NCI-H69 (cell line): Measurements from ENCODE around the gene PUM1.

ENCODE experiments used
- DNase-seq: peaks from one replicate; lab custom pipeline; 2025; lab: John Stamatoyannopoulos, UW

Gene PUM1

DNA sequence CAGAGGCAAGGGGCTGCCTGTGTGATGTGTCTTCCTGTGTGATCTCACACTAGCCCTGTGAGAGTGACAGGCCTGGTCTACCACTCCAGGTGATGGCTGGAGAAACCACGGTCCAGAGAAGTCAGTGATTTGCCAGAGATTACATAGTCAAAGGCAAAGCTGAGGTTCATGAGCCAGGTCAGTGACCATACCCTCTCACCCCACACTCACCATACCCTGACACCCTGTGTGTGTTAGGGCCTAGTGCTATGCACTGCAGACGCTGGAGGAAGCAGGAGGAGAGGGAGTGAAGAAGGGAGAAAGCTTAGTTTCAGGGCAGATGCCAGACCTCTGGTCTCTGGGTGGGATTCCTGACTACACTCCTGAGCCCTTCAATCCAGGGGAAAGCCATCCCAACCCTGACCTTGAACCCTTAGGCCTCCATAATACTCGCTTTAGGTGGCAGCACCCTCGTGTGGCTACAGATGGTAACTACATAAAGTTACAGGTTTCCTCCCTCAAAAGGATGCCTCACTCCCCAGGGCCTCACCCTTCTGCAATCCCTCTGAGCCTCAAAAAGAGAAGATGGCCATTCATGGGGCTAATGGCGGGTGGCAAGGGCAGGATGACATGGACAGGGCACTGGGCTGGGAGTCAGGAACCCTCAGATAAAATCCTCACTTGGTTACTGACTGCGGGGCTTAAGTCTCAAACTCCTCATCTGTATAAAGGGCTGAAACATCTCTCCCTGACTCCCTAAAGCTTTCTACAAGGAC, 136.2 kb downstream of the PUM1 start:
- peak; percentile 48 for DNase-seq

GRCh38 chr1:30928789-30929134, 136.8 kb downstream of the PUM1 start:
- no peak for DNase-seq

DNA sequence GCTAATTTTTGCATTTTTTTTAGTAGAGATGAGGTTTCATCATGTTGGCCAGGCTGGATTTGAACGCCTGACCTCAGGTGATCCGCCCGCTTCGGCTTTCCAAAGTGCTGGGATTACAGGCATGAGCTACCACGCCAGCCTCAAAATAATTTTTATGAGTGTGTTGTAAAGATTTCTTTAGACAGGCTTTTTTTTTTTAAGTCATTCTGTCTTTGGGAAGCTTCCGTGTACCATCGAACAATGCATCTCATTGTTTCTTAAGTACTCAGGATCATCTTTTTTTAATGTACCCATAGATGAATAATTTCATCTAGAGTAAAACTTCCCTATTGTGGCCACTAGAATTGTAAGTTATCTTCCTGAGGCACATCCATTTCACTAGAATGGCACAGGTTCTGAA, 137.3 kb downstream of the PUM1 start:
- DNase-seq, result no peak

GRCh38 chr1:30927448-30927847, 138.1 kb downstream of the PUM1 start:
- DNase-seq, result no peak

GRCh38 chr1:30923597-30923996, 141.9 kb downstream of the PUM1 start:
- DNase-seq, result no peak

DNA sequence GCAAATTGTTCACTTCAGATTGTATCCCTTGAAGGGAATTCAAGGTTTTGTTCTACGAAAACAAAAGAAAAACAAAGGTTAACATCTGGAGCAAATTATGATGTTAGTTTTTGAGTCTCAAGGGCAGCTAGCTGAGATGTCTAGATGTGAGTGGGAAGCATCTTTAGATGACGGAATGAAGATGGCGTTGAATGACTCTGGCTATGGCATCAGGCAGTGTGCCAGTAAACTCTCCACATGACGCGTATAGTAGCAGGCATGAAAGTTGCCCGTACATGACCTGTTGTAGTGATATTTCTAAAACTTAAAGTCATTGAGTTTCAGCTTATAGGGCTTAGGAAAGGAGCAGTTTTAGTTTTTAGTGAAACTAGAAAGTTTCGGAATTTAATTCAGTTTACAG, 144.7 kb downstream of the PUM1 start:
- DNase-seq, result peak; percentile 10

GRCh38 chr1:30919025-30919881, 146.3 kb downstream of the PUM1 start:
- DNase-seq, result no peak

DNA sequence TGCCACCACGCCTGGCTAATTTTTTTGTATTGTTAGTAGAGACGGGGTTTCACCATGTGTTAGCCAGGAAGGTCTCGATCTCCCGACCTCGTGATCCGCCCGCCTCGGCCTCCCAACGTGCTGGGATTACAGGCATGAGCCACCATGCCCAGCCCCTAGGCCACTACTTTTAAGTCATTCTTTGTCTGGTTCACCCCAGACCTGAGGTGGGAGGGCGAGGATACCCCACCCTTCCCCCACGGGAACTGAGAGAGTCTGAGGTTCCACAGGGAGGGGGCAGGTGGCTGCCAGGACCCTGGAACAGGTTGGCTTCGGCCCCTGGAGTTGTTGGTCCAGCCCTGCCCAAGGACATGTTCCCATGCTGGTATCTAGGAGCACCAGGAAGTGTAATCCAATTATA, 149.2 kb downstream of the PUM1 start:
- no peak for DNase-seq

- no peak for DNase-seq
Observed at GRCh38 chr1:30915491-30916230, 149.9 kb downstream of the PUM1 start.

- DNase-seq, result no peak
Observed at GRCh38 chr1:30914931-30915330, 150.6 kb downstream of the PUM1 start.

DNA sequence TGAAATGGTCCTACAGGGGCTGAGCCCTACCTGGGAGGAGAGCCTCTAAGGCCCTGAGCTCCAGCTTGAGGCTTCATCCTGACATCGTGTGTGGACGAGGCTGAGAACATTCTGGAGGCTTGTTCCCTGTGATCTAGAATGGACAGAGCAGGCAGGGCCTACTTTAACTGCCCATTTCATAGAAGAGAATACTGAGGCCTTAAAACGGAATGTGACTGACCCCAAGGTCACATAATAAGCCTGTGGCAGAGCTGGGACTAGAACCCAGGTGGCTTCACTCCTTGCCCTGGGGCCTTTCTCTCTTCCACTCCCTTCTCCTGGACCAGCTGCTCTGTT, 151.0 kb downstream of the PUM1 start:
- no peak for DNase-seq

- DNase-seq, result no peak
Observed at GRCh38 chr1:30912913-30913652, 152.4 kb downstream of the PUM1 start.

GRCh38 chr1:30912224-30912623, 153.3 kb downstream of the PUM1 start:
- no peak for DNase-seq

- peak; percentile 79 for DNase-seq
Observed at GRCh38 chr1:30911059-30911954, 154.2 kb downstream of the PUM1 start.

DNA sequence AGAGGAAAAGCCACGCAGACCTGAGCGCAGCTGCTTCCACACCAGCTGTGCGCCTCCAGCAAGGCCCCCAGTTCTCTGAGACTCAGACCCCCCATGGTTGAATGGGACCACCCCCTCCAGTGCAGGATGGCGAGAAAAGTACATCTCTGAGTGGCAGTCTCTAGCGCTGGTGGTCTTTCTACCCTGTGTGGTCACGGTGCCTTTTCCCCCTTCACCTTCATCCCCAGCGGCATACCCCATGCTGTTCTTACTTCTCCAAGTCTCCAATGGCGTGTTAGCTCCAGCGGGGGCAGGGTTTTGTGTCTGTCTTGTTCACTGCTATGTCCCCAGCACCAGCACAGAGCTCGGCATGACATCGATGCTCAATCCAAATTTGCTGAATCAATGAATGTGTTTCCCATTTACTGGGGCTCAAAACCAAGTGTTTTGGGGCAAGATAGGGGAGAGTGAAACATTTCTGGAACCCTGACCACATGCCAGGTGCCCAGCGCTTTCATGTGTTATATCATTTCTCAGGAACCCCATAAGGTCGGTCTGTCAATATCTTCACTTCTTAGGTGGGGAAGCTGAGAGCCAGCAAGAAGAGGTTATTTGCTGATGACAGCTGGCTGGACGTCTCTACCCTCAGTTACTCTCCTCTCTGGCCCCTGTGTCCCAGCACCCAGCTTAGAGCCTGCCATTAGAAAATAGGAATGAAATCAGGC, 156.0 kb downstream of the PUM1 start:
- DNase-seq, result peak; percentile 39

- DNase-seq, result peak; percentile 40
Observed at GRCh38 chr1:30908696-30909364, 156.7 kb downstream of the PUM1 start, which contains the start of gene SDC3. Gene SDC3, minus strand, starts transcription at chr1:30908758. Its CDS starts 172 bp downstream, at chr1:30908586.

- no peak for DNase-seq
Observed at GRCh38 chr1:30908316-30908695, 157.2 kb downstream of the PUM1 start.

DNA sequence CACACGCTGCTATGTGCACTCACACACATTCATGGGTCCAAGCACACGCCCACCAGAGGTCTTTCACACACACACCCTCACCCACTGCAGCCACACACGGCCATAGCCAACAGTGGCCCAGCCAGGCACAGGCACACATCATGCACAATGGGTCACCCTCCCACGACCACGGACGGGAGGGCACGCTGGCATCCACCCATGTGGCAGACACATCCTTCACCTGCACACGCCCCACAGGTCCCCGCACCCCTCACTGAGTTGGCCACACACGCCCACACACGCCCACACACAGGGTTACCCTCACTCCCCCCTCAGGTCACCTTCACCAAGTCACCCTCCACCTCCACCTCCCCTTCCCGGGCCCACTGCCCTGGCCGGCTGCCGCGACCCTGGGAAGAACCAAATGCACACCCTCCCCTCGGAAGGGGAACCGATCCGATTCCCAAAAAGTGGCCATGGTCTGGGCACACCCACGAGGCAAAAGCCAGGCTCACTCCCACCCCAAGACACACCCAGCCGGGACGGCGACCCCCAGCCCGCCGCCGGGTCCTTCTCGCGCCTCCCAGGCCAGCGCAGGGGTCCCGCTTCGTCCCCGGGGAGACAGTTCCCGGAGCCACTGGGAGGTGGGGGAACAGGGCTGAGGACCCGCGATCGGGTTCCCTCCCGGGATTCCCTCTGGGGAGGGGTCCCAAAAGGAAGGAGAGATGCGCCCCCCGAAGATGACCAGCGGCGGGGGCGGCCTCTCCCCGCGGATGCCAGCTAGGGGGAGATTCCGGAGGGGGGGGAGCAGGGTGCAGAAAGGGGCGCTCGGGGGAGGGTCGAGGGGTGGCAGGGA, 157.8 kb downstream of the PUM1 start:
- DNase-seq, result no peak
